HL-60/S4 treated with retinoic acid at 250 ng/mL for 4 days and 3 days (cell line): ENCODE measurements around the gene DPYSL4.

ENCODE experiments used
- in situ Hi-C: fragments of 300-500 bp; cut with MboI; formaldehyde crosslinking; loops from 2 replicates; pipeline ENCODE4 v1.7.0; 2022; ENCODE audit warnings: low sequenced_read_pairs

The DPYSL4 gene

DNA sequence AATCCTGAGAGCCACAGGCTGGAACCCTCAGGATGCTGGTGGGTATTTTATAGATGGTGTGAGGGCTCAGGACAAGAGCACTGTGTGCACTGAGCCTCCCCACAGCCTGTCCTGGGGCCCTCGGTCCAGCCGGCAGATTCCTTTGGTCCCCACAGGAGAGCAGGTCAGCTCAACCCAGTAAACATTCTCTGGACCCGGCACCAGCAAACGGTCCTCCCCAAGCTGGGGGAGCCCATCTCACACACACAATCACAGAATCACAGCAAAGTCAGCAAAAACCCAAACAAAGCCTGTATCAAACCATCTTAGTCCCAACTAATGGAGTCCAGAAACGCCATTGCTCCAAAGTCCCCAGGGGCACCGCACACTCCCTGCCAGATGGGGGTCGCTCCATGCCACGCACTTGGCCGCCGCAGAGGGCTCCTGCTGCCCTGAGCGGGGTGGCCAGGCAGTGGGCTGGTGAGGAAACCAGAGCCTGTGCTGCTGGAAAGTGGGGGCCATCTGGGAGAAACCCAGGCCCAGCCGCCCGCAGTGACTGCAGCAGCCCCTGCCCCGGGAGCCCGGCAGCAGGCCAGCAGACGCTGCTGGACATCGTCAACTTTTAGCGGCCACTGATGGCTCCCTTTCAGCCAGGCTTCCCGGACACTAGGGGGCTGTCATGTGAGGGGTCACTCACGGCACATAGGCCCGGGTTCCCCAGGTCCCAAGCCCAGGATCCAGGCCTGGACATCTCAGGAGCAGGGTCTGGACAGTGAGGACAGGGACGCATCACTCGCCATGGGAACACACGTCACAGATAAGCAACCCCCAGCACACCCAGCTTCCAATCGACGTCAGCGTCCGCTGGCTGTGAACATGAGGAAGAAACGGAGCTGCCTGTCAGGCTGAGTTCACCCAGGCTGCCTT, 52.6 kb downstream of the DPYSL4 start:
- in situ Hi-C loops, result no loop called here

DNA sequence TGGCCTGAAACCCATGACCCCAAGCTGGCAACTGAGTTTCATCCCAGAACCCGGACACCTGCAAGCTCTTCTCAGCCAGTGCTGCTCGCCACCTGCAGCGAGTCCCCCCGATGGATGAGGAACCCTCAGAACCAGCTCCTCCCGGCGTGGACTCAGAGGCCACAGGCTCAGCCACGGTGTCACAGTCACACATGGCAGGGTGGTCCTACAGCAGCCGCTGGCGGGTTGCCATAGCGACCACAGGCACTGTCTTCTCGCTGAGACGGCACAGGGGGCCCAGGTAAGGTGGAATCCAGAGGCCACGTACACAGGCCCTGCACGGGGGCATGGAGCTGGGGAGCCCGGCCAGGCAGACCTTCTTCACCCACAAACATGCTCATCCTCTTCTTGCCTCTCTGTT, 53.4 kb downstream of the DPYSL4 start:
- in situ Hi-C loops, result no loop called here

DNA sequence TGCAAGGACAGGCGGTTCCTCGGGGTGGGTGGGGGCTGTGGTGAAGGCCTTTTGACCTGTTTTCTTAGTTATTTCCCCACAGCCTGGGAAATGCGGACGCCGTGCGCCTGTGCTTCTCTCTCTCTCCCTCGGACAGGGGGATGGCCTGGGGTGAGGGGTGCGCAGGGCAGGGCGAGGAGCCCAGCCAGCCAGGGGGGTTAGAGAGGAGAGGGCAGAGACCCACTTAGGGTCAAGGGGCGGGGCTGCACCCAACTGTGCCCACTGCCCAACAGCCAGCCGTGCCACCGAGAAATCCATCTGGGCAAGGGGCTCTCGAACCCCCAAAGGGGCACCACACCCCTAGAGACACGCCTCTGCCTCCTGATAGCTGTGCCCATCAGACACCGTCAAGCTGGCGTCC, 53.8 kb downstream of the DPYSL4 start:
- in situ Hi-C loops, result no loop called here

DNA sequence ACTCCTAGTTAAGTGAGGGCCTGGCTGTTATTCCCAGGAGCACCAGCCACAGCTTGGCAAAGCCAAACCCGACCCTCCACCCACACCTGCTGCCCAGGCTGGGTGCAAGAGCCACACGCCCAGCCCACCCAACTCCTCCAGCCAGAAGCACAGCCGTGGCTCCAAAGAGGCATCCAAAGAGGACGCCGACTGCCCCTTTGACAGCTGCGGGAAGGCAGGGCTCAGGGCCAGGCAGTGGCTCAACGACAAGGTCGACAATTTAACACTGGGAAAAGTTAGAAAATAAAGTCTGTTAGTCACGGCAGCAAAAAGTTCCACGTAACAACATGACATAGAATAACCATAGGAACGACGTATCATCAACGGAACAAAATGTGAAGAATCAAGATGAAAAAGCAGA, 54.3 kb downstream of the DPYSL4 start:
- in situ Hi-C loops, result no loop called here

GRCh38 chr10:132241496-132241895, 54.7 kb downstream of the DPYSL4 start:
- in situ Hi-C loops, result no loop called here

DNA sequence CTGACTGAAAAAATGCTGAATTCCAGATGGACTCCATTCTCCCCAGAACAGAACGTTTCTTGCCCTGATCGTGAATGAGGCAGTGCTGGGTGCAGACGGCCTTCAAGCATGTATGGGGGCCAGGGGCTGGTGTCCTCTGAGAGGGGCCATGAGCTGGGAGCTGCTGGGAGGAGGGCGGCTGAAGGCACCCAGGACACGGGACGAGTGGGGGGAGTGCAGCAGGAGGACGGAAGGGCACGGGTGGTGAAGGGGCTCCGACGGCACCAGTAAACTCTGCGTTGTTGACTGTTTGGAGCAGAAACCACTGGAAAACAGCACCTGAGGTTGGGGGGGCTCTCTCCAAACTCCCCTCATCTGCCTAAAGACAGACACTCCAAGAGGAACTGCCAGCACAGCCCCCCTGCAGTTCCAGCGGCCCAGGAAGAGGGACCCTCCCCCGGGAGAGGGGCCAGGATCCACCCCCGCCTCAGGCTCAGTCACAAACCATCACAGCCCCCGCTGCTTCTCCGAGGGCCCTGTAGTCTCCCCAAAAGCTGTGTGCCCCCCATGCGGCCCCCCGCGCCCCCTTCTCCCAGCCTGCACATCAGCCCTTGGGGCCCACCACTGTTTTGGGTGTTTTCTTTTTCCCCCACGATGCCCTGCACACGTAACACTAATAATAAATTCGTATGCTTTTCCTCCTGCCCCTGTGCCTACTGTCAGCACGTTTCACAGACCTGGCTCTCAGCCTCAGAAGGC, 55.5 kb downstream of the DPYSL4 start:
- in situ Hi-C loops, result no loop called here

DNA sequence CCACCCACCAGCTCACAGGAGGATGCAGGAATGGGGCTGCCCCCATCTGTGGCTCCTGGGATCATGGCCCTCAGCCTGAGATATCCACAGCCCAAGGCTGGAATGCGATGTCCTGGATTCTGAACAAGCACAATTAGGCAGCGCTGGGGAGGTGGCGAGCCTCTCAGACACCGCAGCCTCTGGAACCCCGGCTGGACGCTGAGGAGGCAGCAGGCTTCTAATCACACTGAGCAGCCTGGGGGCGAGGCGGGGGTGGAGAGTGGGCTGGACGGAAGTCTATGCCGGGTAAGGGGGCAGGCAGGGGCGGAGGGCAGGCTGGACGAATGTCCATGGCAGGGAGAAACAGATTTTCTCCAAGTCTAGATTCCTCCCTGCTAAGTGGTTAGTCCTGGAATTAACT, 56.4 kb downstream of the DPYSL4 start:
- in situ Hi-C loops, result no loop called here

GRCh38 chr10:132243626-132244025, 56.9 kb downstream of the DPYSL4 start:
- in situ Hi-C loops, result no loop called here

GRCh38 chr10:132245056-132245455, 58.3 kb downstream of the DPYSL4 start:
- in situ Hi-C loops, result no loop called here

DNA sequence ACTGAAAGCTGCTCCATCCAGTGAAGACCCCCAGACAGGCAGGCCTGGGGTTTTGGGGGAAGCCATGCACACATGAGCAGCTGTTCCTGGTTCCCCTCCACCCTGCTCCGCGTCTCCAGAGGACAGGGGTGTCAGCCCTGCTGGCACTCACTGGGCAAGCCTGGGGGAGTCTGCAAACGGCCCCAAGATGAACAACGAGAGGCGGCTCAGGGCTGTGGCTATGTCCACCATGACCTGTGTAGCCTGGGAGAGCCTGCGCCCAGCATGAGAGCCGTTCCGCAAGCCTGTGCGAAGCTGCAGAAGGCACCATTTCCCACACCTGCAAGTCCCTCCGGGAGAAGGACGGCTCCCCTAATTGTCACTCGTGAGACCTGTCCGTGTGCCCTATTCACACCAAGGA, 59.5 kb downstream of the DPYSL4 start:
- in situ Hi-C loops, result no loop called here

GRCh38 chr10:132247943-132248342, 61.2 kb downstream of the DPYSL4 start:
- in situ Hi-C loops, result no loop called here

DNA sequence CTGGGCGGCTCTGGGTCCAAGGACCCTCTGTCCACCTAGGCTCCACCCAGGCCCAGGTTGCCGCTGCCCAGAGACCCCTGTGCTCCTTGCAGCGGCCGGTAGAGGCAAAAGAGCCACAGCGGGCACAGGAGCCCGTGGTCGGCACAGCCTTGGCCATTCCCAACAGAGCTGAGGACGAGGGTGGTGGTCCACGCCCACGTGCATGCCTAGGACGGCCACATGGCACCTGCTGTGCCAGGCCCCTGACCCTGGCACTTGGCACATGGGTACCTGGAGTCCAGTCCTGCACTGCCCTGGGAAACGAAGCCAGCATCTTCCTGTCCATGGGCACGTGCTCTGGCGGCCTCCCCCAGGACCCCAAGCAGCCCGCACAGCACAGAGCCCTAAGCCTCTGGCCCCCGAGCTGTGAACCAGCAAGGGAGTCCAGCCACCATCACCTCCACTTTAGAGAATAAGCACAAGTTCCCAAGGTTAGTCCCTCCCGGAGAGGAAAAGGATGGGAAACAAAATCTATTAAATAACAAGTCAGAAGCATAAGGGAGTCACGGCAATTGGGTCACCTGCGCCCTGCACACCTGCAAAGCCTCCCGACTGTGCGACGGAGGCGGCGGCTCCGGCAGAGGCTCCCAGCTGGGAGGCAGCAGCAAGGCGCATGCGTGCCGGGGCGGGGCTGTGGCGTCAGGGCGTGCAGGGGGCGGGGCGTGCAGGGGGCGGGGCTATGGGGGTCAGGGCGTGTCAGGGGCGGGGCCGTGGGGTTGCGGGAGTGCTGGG, 61.9 kb downstream of the DPYSL4 start:
- in situ Hi-C loops, result no loop called here

DNA sequence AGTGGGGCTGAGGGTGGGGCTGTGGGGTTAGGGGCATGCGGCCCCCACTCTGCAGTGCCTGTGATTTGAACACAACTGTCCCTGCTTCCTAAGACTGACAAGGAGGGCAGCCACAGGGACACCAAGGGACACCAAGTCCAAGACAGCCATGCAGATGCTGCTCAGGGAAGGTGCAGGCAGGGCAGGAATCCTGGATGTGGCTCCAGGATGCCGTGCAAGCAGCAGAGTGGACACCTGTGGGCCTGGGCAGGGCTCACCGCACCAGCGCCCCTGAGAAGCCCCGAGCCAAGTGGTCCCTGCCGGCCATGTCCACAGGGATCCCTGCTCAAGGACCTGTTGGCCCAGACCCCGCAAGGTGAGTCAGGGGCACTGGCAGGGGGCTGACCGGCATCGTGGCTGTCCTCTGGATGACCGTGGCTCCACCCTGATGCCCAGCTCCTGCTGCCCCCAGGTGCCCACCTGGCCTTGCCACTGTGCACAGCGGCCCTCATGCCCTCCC, 62.5 kb downstream of the DPYSL4 start:
- in situ Hi-C loops, result no loop called here

DNA sequence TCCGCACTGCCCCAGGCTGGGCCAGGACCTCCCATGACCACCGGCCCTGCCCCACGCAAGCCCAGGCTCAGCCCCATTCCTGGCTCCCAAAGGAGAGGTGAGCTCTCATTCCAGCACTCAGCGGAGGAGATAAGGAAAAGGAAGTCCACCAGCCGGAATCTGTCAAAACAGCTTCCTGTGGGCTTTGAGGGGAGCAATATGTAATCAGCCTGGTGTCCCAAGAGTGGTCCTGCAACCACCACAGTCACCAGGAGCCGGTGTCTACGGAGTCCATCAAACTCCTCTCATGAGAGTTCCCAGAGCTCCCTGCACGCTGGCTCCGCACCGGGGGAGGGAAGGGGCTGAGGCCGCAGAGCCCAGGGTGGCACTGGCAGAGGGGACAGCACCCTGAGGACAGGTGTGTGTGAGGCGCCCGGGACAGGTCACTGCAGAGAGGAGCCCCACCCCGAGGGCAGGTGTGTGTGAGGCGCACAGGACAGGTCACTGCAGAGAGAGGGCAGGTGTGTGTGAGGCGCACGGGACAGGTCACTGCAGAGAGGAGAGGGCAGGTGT, 63.2 kb downstream of the DPYSL4 start:
- in situ Hi-C loops, result no loop called here

GRCh38 chr10:132250481-132251475, 64.0 kb downstream of the DPYSL4 start:
- in situ Hi-C loops, result no loop called here

GRCh38 chr10:132251928-132252327, 65.2 kb downstream of the DPYSL4 start:
- in situ Hi-C loops, result no loop called here

DNA sequence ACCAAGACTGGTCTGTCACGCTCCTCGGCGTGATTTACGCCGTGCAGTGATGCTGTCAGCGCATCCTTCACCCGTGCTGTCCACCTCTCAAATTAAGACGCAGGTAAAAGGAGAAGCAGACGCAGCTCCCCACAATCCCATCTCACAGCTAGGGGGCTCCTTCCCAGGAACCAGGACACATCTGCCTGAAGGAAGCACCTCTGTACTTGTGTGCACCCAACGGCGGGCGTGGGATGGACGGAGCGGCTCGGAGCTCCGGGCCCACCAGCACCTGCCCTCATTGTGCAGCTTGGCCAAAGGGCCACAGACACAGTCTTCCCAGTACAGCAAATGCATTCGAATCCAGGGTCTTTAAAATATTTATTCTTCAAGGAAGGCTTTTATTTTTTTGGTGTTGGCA, 65.7 kb downstream of the DPYSL4 start:
- in situ Hi-C loops, result no loop called here

DNA sequence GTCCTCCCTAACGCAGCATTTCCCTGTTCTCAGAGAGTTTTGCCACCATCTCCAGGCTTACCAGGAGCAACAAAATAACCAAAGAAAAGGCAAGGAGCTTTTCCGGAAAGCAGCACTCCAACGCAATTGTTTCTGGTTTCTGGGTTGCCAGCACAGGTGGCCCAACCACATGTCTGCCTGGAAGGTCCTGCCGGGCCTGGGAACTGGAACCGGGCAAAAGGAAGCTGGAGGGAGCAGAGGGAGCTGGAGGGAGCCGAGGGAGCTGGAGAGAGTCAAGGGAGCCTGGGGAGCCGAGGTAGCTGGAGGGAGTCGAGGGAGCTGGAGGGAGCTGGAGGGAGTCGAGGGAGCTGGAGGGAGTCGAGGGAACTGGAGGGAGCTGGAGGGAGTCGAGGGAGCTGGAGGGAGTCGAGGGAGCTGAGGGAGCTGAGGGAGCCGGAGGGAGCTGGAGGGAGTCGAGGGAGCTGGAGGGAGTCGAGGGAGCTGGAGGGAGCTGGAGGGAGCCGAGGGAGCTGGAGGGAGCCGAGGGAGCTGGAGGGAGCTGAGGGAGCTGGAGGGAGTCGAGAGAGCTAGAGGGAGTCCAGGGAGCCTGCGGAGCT, 66.4 kb downstream of the DPYSL4 start:
- in situ Hi-C loops, result no loop called here

DNA sequence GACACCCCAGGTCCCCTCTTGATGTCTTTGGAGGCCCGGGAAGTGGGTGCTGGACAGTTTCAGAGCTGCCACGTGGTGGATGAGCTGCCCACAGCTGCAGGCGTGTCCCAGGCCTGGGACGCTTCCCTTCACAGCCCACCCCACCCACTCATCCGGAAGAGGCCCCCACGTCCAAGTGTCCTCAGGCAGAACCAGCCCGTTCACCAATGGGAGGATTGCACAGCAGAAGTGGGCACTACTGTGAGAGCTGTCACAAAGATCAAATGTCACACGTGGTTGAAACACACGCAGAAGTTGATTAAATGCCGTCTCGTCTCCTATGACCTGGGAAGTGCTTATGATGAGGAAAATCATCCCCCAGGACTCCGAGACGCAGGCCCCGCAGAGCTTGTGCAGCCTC, 68.1 kb downstream of the DPYSL4 start:
- in situ Hi-C loops, result no loop called here
